Central memory CD8-positive, alpha-beta T cell (primary cell): ENCODE measurements around the gene FAAP20.

Experiments used
- ATAC-seq: fragments of 150-1000 bp; cut with Tn5 transposase; replicated peaks from 2 replicates; pipeline ENCODE4 v1.10.0; 2022; ENCODE audit warnings: mild to moderate bottlenecking, moderate FRiP score, moderate number of reproducible peaks; ENCODE audit not compliant: poor library complexity, severe bottlenecking; ENCODE audit errors: extremely low read depth
- DNase-seq, 2 donors: peaks; one replicate each; pipeline ENCODE4 v3.0.0; 2021; ENCODE audit warnings: low spot score in 2 of 2
- H3K27ac Mint-ChIP-seq: one replicate; pipeline ENCODE4 v1.8.0; 2022; ENCODE audit warnings: low read depth, mild to moderate bottlenecking, moderate library complexity, mixed read lengths
- H3K27me3 Mint-ChIP-seq: one replicate; pipeline ENCODE4 v1.8.0; 2022; ENCODE audit warnings: mixed read lengths
- H3K36me3 Mint-ChIP-seq: one replicate; pipeline ENCODE4 v1.8.0; 2022; ENCODE audit warnings: mild to moderate bottlenecking, moderate library complexity, mixed read lengths; ENCODE audit not compliant: insufficient read depth
- H3K4me1 Mint-ChIP-seq: one replicate; pipeline ENCODE4 v1.8.0; 2022; ENCODE audit warnings: mixed read lengths
- H3K4me3 Mint-ChIP-seq: one replicate; pipeline ENCODE4 v1.8.0; 2022; ENCODE audit warnings: mild to moderate bottlenecking, moderate library complexity, mixed read lengths
- H3K9me3 Mint-ChIP-seq: one replicate; pipeline ENCODE4 v1.8.0; 2022; ENCODE audit warnings: mixed read lengths

Gene FAAP20

GRCh38 chr1:2234762-2235113, 40.2 kb upstream of the FAAP20 start:
- ATAC-seq = peak; percentile 43
- H3K36me3 Mint-ChIP-seq = peaks cover 84% of the 10 kb centered on the region

DNA sequence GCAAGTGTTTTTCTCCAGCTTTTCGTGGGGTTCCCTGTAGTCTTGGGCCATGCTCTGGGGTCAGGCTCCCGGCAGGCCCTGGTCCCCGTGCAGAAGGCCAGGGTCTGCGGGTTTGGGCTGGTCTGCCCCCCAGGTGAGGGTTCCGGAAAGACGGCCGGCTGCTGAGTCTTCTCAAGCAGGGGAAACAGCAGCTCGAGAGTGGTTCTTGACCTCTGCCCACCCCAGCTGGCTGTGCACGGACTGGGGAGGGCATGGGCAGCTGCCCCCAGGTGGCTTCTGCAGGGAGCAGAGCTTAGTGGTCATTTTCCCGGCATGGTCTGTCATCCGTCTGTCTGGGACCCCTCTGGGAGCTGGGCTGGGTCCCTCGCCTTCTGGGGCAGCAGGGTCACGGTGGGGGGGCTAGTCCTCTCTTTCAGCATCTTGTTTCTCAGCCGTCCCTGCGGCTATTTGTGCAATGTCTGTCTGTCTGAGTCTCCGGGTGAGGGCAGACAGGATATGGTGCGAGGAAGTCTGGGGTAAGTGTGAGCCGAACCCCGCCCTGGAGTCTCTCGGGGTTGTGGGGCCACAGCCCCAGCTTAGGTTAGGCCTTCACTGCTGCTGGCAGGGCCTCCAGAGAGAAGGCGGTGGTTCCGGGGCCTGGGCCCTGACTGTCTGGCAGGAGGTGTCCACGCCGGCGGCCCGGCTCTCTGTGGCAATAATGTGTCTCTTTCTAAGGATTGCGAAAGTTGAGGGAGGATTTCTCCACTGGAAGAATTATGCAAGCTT, 39.6 kb upstream of the FAAP20 start:
- Mint-ChIP-seq H3K4me3 (peak overlapping the region; percentile 91), H3K4me1 (peaks cover 74% of the 10 kb centered on the region), H3K9me3 (no peaks in the 10 kb centered on the region), H3K27me3 (no peaks in the 10 kb centered on the region), H3K36me3 (peaks cover 85% of the 10 kb centered on the region), H3K27ac (peak overlapping the region; percentile 96)
- DNase-seq = peak; percentile 69 to 92
- ATAC-seq = peak; percentile 81

More at GRCh38 chr1:2234762-2235113, 40.2 kb upstream of the FAAP20 start:
- Mint-ChIP-seq H3K27ac (peak overlapping the region; percentile 96), H3K27me3 (no peaks in the 10 kb centered on the region), H3K9me3 (no peaks in the 10 kb centered on the region), H3K4me3 (peak overlapping the region; percentile 91), H3K4me1 (peaks cover 74% of the 10 kb centered on the region)
- DNase-seq = peak in 1 of 2 donors; percentile 69

- Mint-ChIP-seq H3K27ac (peak overlapping the region; percentile 96), H3K27me3 (no peaks in the 10 kb centered on the region), H3K4me1 (peaks cover 74% of the 10 kb centered on the region), H3K9me3 (no peaks in the 10 kb centered on the region), H3K4me3 (peak overlapping the region; percentile 91), H3K36me3 (peaks cover 87% of the 10 kb centered on the region)
- ATAC-seq (no peak), DNase-seq (no peak)
Observed at GRCh38 chr1:2233468-2233867, 38.9 kb upstream of the FAAP20 start.

- H3K9me3 Mint-ChIP-seq = no peaks in the 10 kb centered on the region
- peak overlapping the region; percentile 96 for H3K27ac Mint-ChIP-seq
- no peak for DNase-seq
- no peak for ATAC-seq
- peaks cover 74% of the 10 kb centered on the region for H3K4me1 Mint-ChIP-seq
- H3K27me3 Mint-ChIP-seq = no peaks in the 10 kb centered on the region
- peaks cover 82% of the 10 kb centered on the region for H3K36me3 Mint-ChIP-seq
- H3K4me3 Mint-ChIP-seq = peak overlapping the region; percentile 91
Observed at GRCh38 chr1:2232916-2233438, 38.4 kb upstream of the FAAP20 start.

DNA sequence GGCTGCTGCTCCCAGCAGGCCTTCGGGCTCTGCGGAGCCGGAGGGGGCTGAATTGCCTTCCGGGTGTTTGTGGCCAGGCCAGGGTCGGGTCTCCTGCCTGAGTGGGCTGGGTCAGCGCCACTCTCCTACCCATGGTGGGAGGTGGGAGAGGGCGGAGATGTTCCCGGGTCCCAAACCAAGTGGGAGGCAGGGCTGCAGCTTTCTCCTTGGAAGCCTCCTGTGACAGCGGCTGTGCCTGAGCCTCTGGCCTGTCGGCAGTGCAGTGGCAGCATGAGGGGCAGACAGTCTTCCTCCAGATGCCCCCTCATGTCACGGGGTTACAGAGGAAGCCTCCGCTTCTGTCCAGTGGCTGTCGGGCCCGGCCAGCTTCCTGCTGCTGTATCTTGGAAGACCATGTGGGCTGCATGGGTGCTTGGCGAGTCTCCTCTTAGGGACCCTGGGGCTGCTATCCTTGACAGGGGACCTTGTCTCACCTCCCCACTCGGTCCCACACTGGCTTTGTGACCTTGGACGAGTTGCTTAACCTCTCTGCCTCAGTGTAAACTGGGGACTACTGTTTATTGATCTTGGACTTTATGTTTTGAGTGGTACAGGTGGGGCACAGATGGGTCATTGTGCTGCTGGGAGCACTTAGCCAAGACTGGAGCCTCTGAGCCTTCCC, 37.8 kb upstream of the FAAP20 start:
- ATAC-seq (no peak), DNase-seq (no peak)
- no peaks in the 10 kb centered on the region for H3K27me3 Mint-ChIP-seq
- H3K9me3 Mint-ChIP-seq = no peaks in the 10 kb centered on the region
- peak overlapping the region; percentile 91 for H3K4me3 Mint-ChIP-seq
- peaks cover 72% of the 10 kb centered on the region for H3K4me1 Mint-ChIP-seq
- peaks cover 81% of the 10 kb centered on the region for H3K36me3 Mint-ChIP-seq
- H3K27ac Mint-ChIP-seq = peak overlapping the region; percentile 96

- no peaks in the 10 kb centered on the region for H3K9me3 Mint-ChIP-seq
- H3K27ac Mint-ChIP-seq = peak overlapping the region; percentile 96
- DNase-seq (peak; percentile 56 to 75), ATAC-seq (no peak)
- peak overlapping the region; percentile 91 for H3K4me3 Mint-ChIP-seq
- peaks cover 65% of the 10 kb centered on the region for H3K4me1 Mint-ChIP-seq
- peaks cover 79% of the 10 kb centered on the region for H3K36me3 Mint-ChIP-seq
- H3K27me3 Mint-ChIP-seq = no peaks in the 10 kb centered on the region
Observed at GRCh38 chr1:2231532-2232254, 37.1 kb upstream of the FAAP20 start.

DNA sequence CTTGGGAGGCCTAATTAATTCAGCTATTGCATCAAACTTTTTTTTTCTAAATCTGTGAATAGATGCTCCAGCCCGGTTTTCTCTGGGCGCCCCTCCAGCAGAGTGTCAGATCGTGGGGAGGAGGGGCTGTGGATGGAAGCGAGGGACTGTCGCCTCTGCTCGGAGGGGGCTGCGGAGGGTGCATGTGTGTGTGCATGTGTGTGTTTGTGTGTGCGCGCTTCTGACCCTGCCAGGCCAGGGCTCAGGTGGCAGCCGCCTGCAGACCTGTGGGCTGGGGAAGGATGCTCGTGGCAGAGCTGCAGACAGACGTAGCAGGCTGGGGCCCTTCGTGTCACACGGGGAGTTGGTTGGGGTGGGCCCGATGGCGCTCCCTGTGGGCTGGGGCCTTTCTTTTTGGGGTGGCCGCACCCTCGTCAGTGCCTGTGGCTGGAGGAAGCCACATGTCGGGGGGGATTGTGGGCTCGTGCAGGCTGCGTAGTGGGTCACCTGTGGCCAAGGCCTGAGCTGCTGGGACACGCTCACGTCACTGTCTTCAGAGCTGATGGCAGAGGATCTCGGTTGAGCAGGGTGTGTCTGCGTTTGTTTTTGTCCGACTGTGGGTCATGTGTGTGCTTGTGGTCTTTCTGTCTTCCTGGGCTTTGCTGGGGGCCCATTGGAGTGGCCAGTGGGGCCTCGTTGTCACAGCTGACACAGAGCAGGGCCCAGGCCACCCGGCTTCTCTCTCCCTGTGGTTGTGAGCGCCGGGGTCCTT, 36.4 kb upstream of the FAAP20 start:
- Mint-ChIP-seq H3K4me3 (peak overlapping the region; percentile 91), H3K36me3 (peaks cover 75% of the 10 kb centered on the region), H3K27me3 (no peaks in the 10 kb centered on the region), H3K4me1 (peaks cover 68% of the 10 kb centered on the region), H3K9me3 (no peaks in the 10 kb centered on the region), H3K27ac (peak overlapping the region; percentile 96)
- DNase-seq (peak; percentile 73 to 81), ATAC-seq (peak; percentile 10)

GRCh38 chr1:2229911-2230731, 35.5 kb upstream of the FAAP20 start:
- peaks cover 67% of the 10 kb centered on the region for H3K36me3 Mint-ChIP-seq
- H3K4me3 Mint-ChIP-seq = peak overlapping the region; percentile 91
- H3K9me3 Mint-ChIP-seq = no peaks in the 10 kb centered on the region
- peaks cover 60% of the 10 kb centered on the region for H3K4me1 Mint-ChIP-seq
- DNase-seq = no peak
- H3K27ac Mint-ChIP-seq = peak overlapping the region; percentile 96
- H3K27me3 Mint-ChIP-seq = no peaks in the 10 kb centered on the region
- no peak for ATAC-seq

- Mint-ChIP-seq H3K27ac (peak overlapping the region; percentile 96), H3K36me3 (peaks cover 62% of the 10 kb centered on the region), H3K4me3 (peak overlapping the region; percentile 91), H3K9me3 (no peaks in the 10 kb centered on the region), H3K4me1 (peaks cover 54% of the 10 kb centered on the region), H3K27me3 (no peaks in the 10 kb centered on the region)
- DNase-seq = peak; percentile 44 to 60
- no peak for ATAC-seq
Observed at GRCh38 chr1:2229037-2229864, 34.7 kb upstream of the FAAP20 start.

DNA sequence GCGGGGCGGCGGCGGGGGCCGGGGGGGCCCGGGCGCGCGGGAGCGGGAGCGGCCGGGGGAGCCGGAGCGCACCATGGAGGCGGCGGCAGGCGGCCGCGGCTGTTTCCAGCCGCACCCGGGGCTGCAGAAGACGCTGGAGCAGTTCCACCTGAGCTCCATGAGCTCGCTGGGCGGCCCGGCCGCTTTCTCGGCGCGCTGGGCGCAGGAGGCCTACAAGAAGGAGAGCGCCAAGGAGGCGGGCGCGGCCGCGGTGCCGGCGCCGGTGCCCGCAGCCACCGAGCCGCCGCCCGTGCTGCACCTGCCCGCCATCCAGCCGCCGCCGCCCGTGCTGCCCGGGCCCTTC, 34.1 kb upstream of the FAAP20 start:
- peak overlapping the region; percentile 91 for H3K4me3 Mint-ChIP-seq
- no peaks in the 10 kb centered on the region for H3K9me3 Mint-ChIP-seq
- DNase-seq (no peak), ATAC-seq (no peak)
- H3K36me3 Mint-ChIP-seq = peaks cover 60% of the 10 kb centered on the region
- H3K27ac Mint-ChIP-seq = peak overlapping the region; percentile 96
- peaks cover 49% of the 10 kb centered on the region for H3K4me1 Mint-ChIP-seq
- H3K27me3 Mint-ChIP-seq = no peaks in the 10 kb centered on the region

- no peak for ATAC-seq
- peak within 1 kb of the TSS; percentile 96 for H3K27ac Mint-ChIP-seq
- no peaks in the 10 kb centered on the region for H3K9me3 Mint-ChIP-seq
- no peak for DNase-seq
- H3K4me1 Mint-ChIP-seq = peaks cover 44% of the 10 kb centered on the region
- H3K4me3 Mint-ChIP-seq = peak within 1 kb of the TSS; percentile 91
- H3K36me3 Mint-ChIP-seq = peaks cover 58% of the 10 kb centered on the region
- H3K27me3 Mint-ChIP-seq = no peaks in the 10 kb centered on the region
Observed at GRCh38 chr1:2228157-2228594, 33.6 kb upstream of the FAAP20 start, which contains the start of gene SKI. TSS of gene SKI (plus strand) at chr1:2228319. CDS start at chr1:2228767, 448 bp downstream.
